Activated naive CD8-positive, alpha-beta T cell (primary cell): Measurements from ENCODE around the gene SLC16A2.
"Not testable (repeated sequence)": the region's sequence is repeated elsewhere in the genome, so short reads cannot be mapped to it uniquely, and the experiment has no call there.

Experiments used
- H3K27ac Mint-ChIP-seq: one replicate; pipeline ENCODE4 v1.8.0; 2021; ENCODE audit warnings: mixed read lengths
- H3K27me3 Mint-ChIP-seq: one replicate; pipeline ENCODE4 v1.8.0; 2021; ENCODE audit warnings: mixed read lengths
- H3K36me3 Mint-ChIP-seq: one replicate; pipeline ENCODE4 v1.8.0; 2021; ENCODE audit warnings: mixed read lengths
- H3K4me1 Mint-ChIP-seq: one replicate; pipeline ENCODE4 v1.8.0; 2021; ENCODE audit warnings: low read depth, mixed read lengths
- H3K4me3 Mint-ChIP-seq: one replicate; pipeline ENCODE4 v1.8.0; 2021; ENCODE audit warnings: mild to moderate bottlenecking, mixed read lengths
- H3K9me3 Mint-ChIP-seq: one replicate; pipeline ENCODE4 v1.8.0; 2021; ENCODE audit warnings: low read depth, mixed read lengths

Gene SLC16A2

DNA sequence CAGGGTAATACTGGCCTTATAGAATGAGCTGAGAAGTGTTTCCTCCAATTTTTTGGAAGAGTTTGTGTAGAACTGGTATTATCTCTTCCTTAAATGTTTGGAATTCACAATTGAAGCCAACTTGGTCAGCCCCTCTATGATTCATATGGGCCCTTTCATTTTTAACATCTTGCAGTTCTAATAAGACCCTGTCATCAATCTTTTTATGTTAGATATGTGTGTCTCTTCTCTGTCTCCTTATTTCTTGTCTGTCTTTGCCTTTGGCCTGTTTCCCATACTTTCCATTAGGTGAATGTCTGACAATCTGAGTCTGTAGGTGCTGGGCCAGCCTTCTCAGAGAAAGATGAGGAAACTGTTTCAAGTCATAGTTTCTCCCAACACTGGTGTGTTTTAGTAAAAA lies 88.7 kb downstream of the SLC16A2 start:
- no peaks in the 10 kb centered on the region for H3K4me1 Mint-ChIP-seq
- H3K27ac Mint-ChIP-seq = no peak overlapping the region

DNA sequence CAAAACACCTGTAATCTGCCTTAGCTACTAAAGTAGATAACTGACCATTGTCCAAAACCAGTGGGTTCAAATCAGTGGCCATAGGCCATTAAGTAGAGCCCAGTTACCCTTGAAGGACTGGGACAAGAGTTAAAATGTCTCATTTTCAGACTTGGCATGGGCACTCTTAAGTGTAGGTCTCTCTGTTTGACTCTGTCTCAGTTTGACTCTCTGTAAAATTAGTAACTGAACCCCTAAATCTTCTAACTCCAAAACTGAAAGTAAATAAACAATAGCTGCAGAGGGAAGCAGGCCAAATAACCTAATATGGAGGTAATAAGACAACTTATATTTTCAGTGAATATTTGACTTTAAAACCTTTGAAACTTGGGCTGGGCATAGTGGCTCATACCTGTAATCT lies 89.1 kb downstream of the SLC16A2 start:
- no peaks in the 10 kb centered on the region for H3K27me3 Mint-ChIP-seq
- no peak overlapping the region for H3K27ac Mint-ChIP-seq
- no peaks in the 10 kb centered on the region for H3K9me3 Mint-ChIP-seq
- H3K4me1 Mint-ChIP-seq = no peaks in the 10 kb centered on the region
- no peak overlapping the region for H3K4me3 Mint-ChIP-seq
- H3K36me3 Mint-ChIP-seq = no peaks in the 10 kb centered on the region

More for the DNA sequence above, 88.7 kb downstream of the SLC16A2 start:
- Mint-ChIP-seq H3K27me3 (no peaks in the 10 kb centered on the region), H3K9me3 (no peaks in the 10 kb centered on the region), H3K4me3 (no peak overlapping the region), H3K36me3 (no peaks in the 10 kb centered on the region)

DNA sequence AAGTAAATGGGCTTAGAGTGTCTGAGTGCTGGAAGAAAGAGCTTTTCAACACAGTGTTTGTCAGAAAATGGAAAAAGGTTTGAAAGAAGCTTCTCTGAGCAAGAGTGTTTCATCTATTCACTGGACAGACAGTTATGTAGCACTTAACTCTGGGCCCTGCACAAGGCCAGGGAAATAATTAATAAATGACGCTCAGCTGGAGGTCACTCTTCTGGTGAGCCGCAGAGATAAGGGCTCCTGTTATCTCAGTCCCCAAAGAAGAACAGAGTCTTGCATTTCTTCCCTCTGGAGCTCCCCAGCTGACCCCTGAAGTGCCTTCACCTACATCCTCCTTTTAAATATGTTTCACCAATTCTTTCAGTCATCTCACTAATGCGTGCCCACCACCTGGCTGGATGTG lies 90.4 kb downstream of the SLC16A2 start:
- peaks cover 3% of the 10 kb centered on the region for H3K9me3 Mint-ChIP-seq
- H3K27me3 Mint-ChIP-seq = no peaks in the 10 kb centered on the region
- no peak overlapping the region for H3K27ac Mint-ChIP-seq
- no peak overlapping the region for H3K4me3 Mint-ChIP-seq
- no peaks in the 10 kb centered on the region for H3K36me3 Mint-ChIP-seq
- H3K4me1 Mint-ChIP-seq = no peaks in the 10 kb centered on the region

DNA sequence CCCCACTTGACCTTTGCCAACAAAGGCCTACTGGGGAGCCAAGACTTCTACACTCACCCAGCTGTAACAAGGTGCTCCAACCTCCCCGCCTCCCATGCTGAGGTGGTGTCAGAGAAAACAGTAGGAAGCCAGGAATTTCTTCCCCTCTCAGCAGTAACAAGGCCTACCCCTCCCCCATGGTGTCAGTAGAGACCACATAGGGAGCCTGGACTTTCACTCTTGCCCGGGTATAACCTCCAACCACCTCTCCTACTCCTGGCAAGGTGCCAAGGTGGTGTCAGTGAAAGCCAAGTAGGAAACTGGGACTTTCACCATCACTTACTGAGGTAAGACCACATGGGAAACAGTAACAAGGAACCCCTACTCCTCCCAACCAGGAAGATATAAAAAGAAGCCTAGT lies 93.1 kb downstream of the SLC16A2 start:
- Mint-ChIP-seq H3K27me3 (no peaks in the 10 kb centered on the region), H3K27ac (no peak overlapping the region), H3K4me1 (no peaks in the 10 kb centered on the region), H3K4me3 (no peak overlapping the region), H3K36me3 (no peaks in the 10 kb centered on the region), H3K9me3 (peaks cover 4% of the 10 kb centered on the region)

DNA sequence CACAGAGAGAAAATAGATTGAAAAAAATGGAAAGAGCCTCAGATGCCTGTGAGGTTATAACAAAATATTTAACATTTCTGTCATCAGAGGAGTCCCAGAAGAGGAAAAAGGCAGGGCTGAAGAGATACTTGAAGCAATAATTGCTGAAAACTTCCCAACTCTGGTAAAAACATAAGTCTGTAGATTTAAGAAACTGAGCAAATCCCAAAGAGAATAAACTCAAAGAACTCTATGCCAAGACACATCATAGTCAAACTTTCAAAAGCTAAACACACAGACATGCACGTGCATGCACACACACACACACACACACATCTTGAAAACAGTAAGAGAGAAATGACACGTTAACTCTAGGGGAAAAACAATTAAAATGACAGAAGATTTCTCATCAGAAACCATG lies 94.1 kb downstream of the SLC16A2 start:
- H3K9me3 Mint-ChIP-seq = peaks cover 4% of the 10 kb centered on the region
- no peaks in the 10 kb centered on the region for H3K27me3 Mint-ChIP-seq
- no peaks in the 10 kb centered on the region for H3K4me1 Mint-ChIP-seq
- no peak overlapping the region for H3K27ac Mint-ChIP-seq
- H3K4me3 Mint-ChIP-seq = no peak overlapping the region
- H3K36me3 Mint-ChIP-seq = no peaks in the 10 kb centered on the region

DNA sequence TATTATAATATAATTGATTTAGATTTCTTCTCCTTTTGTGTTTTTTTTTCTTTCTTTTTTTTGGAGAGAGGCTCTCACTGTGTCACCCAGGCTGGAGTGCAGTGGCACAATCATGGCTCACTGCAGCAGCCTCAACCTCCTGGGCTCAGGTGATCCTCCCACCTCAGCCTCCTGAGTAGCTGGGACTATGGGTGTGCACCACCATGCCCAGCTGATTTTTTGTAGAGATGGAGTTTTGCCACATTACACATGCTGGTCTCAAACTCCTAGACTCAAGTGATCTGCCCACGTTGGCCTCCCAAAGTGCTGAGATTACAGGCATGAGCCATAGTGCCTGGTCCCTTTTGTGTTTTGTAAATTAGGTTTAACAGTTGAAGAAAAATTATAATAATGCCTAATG lies 94.7 kb downstream of the SLC16A2 start:
- H3K27me3 Mint-ChIP-seq, H3K4me1 Mint-ChIP-seq, H3K9me3 Mint-ChIP-seq, H3K36me3 Mint-ChIP-seq, H3K27ac Mint-ChIP-seq, H3K4me3 Mint-ChIP-seq: not testable (repeated sequence)

DNA sequence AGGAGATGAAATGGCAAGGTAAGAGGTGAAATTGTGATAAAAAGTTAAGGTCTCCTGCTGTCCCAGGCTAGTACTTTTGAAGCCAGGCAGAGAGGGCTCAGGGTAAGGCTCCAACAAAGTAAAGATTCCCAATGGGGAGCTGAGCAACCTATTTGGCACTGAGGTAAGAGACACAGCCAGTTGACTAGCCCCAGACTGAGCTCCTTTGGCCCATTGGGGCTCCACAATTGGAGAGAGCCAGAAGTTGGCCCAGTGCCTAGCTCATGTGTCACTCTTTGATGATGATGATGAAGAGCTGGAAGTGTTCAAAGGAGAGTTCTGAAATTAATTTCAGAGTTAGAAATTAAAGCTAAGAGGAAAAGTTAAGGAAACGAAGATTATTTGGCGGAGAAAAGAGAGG lies 98.6 kb downstream of the SLC16A2 start:
- H3K36me3 Mint-ChIP-seq = no peaks in the 10 kb centered on the region
- H3K4me1 Mint-ChIP-seq = no peaks in the 10 kb centered on the region
- H3K9me3 Mint-ChIP-seq = peaks cover 4% of the 10 kb centered on the region
- H3K27me3 Mint-ChIP-seq = no peaks in the 10 kb centered on the region
- H3K27ac Mint-ChIP-seq = no peak overlapping the region
- H3K4me3 Mint-ChIP-seq = no peak overlapping the region

DNA sequence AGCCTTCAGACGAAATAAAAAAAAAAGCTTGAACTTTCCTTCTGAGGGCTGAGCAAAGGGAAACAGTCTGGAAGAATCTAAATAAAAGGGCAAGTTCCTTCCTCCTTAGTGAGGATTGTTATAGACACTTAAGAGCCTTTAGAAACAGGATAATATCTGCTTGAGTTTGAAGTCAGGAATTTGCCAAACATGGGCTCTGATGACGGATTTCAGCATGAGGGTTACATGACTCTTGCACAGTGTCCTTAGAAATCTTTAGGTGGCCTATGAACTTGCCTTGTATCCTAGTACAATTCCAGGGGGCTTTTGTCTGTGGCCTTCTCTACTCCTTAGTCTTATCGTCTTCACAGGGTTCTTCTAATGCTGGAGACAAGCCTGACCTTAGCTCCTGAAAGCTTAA lies 99.0 kb downstream of the SLC16A2 start:
- Mint-ChIP-seq H3K36me3 (no peaks in the 10 kb centered on the region), H3K9me3 (peaks cover 4% of the 10 kb centered on the region), H3K27me3 (no peaks in the 10 kb centered on the region), H3K27ac (no peak overlapping the region), H3K4me1 (no peaks in the 10 kb centered on the region), H3K4me3 (no peak overlapping the region)

DNA sequence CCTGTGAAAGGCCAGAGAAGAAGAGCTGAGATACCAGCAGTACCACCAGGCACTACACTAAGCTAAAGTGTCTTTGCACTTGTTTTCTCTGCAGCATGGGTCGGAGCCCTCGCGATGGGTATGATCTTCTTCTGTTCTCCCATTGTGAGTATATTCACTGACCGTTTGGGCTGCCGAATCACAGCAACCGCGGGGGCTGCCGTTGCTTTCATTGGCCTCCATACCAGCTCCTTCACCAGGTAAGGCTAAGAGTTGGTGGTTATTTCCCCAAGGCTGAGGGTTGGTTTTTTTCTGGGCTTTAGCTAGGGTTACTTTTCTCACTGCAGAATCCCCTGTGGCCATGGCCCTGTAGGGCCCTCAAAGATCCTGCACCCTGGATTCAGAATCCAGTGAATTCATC lies 99.6 kb downstream of the SLC16A2 start:
- peaks cover 4% of the 10 kb centered on the region for H3K9me3 Mint-ChIP-seq
- no peak overlapping the region for H3K4me3 Mint-ChIP-seq
- no peaks in the 10 kb centered on the region for H3K36me3 Mint-ChIP-seq
- no peaks in the 10 kb centered on the region for H3K4me1 Mint-ChIP-seq
- no peak overlapping the region for H3K27ac Mint-ChIP-seq
- no peaks in the 10 kb centered on the region for H3K27me3 Mint-ChIP-seq

DNA sequence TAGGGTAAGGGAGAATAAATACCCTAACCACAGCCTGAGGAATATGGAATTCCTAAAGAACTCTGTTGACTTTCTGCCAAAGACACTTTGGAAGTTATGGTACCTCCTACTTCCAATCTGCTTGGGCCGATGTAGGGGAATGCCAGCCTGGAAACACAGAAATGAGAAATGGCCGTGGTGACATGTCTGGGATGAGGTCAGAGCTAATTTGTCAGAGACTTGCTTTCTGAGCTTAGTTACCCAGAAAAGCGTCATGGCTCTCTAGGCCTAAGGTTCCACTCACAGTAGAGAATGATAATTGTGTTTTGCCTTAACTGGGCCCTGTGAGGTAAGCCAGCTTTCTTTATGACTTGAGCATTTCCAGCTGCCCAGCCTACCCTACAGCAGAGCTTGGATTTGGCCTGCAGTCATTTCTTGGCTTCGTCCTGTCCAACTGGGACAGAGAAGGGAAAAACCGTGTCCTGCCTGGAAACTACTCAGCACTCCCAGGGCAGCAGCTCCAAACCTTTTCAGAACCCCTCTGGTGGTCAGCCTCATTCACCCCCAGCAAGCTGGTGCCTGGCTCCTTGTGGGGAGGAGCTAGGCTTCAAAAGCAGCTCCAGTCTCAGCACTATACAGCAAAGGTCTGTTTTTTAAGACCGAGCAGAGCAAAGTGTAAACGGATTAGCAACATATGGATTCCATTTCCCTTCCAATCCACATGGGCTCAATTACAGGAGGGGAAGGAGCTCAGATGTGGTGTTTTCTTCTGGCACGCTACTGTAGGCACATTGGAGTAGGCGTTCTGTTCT lies 100.9 kb downstream of the SLC16A2 start:
- Mint-ChIP-seq H3K27ac (no peak overlapping the region), H3K27me3 (no peaks in the 10 kb centered on the region), H3K9me3 (no peaks in the 10 kb centered on the region), H3K4me3 (no peak overlapping the region), H3K4me1 (no peaks in the 10 kb centered on the region), H3K36me3 (no peaks in the 10 kb centered on the region)

DNA sequence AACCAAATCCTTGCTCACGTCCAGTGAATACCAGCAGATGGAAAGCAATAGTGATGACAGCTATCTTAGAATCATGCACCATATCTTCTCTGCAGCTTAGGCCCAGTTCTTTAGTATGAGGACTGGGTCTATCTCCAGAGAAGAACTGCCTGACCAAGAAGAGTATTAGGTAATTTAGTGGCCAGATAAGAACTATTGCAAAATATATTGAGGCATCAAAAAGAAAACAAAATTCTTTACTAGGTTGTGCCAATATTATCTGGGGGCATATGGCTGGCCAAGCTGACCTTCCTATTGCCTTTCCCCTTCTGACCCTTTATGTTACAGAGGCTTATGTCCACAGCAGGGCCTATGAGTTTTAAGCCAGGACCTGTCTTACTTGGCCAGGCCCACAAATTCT lies 101.9 kb downstream of the SLC16A2 start:
- Mint-ChIP-seq H3K27me3 (no peaks in the 10 kb centered on the region), H3K36me3 (no peaks in the 10 kb centered on the region), H3K4me3 (no peak overlapping the region), H3K4me1 (no peaks in the 10 kb centered on the region), H3K27ac (no peak overlapping the region), H3K9me3 (no peaks in the 10 kb centered on the region)

DNA sequence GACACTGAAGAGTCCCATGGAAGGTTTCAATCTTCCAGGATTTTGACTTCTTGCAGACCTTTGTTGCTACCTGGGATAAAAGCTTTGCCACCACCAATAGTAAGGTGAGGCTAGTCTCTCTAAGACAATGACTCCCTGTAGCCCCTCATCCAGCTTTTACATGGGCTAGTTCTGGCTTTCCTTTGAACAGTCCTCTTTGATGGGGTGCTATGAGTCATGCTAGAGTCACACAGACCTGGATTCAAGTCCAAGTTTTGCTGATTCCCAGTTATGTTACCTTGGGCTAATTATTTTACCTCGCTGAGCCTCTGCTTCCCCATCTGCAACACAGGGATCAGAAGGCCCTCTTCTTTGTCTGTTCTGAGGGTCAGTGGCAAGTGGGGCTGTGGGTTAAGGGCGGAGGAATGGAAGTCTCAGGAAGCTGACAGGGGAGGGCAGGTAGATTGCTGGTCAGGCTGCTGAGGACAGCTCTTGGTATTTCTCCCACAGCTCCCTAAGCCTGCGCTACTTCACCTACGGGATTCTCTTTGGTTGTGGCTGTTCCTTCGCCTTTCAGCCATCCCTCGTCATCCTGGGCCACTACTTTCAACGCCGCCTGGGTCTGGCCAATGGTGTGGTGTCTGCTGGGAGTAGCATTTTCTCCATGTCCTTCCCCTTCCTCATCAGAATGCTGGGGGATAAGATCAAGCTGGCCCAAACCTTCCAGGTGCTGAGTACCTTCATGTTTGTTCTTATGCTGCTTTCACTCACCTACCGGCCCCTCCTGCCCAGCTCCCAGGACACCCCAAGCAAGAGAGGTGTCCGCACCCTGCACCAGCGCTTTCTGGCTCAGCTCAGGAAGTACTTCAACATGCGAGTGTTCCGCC lies 102.8 kb downstream of the SLC16A2 start:
- Mint-ChIP-seq H3K27ac (no peak overlapping the region), H3K9me3 (no peaks in the 10 kb centered on the region), H3K4me3 (no peak overlapping the region), H3K27me3 (no peaks in the 10 kb centered on the region), H3K36me3 (no peaks in the 10 kb centered on the region), H3K4me1 (no peaks in the 10 kb centered on the region)

DNA sequence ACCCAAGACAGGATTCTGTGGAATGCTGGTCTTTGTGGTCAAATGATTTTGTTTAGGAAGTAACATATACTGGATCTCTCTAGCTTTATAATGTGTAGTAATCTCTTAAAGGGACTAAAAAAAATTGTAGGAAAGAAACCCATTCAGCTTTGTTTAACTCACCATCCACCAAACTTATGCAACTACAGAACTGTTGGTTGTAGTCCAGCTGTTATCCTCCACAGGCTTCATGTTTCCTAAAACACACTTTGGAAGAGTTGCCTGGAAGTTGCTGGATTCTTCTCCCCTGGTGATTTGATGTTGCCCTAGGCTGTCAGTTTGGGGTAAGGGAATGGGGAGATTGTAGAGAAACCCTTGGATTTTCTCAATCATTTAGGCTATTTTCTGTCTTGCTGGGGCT lies 103.8 kb downstream of the SLC16A2 start:
- no peaks in the 10 kb centered on the region for H3K9me3 Mint-ChIP-seq
- no peaks in the 10 kb centered on the region for H3K27me3 Mint-ChIP-seq
- H3K4me3 Mint-ChIP-seq = no peak overlapping the region
- no peaks in the 10 kb centered on the region for H3K36me3 Mint-ChIP-seq
- no peak overlapping the region for H3K27ac Mint-ChIP-seq
- H3K4me1 Mint-ChIP-seq = no peaks in the 10 kb centered on the region

DNA sequence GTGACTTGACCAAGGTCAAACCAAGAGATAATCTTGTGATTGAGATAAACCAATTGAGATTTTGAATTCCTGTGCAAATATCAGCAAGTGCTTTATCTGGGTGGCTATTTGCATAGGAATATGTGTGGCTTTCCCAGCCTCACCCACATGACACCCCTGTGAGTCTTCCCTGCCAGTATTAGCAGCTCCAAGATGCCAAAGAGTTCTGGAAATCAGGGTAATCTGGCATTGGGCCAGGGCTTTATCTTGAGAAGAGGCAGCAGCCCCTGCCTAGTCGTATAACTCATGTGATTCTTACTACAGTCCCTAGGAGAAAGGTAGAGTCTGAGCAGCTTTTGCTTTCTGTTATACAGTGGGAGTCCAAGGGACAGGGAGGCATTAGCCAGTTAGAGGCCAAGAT lies 105.5 kb downstream of the SLC16A2 start:
- Mint-ChIP-seq H3K4me1 (no peaks in the 10 kb centered on the region), H3K36me3 (no peaks in the 10 kb centered on the region), H3K9me3 (no peaks in the 10 kb centered on the region), H3K27me3 (no peaks in the 10 kb centered on the region), H3K4me3 (no peak overlapping the region), H3K27ac (no peak overlapping the region)

DNA sequence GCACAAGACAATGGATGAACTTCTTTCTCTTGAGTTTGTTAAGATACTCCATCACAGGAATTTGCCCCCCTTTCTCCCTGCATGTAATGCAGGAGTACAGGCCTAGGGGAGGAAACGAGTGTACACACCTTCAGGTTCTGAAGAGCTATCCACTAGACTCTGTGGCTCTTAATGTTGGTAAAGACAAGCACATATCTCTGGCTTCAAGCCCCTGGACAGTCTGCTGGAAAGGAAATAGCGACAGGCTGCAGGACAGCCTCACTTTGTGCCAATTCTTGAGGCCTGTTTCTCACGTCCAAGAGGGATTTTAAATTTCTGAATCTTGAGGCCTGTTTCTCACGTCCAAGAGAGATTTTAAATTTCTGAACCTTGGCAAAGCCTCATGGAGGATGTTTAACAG lies 106.1 kb downstream of the SLC16A2 start:
- Mint-ChIP-seq H3K36me3 (no peaks in the 10 kb centered on the region), H3K4me1 (no peaks in the 10 kb centered on the region), H3K27ac (no peak overlapping the region), H3K9me3 (no peaks in the 10 kb centered on the region), H3K27me3 (no peaks in the 10 kb centered on the region), H3K4me3 (no peak overlapping the region)
